ENCODE results near the gene EIF4G3. TPM values are rescaled to one million over a fixed set of nuclear protein-coding genes. Genes with fewer than 3 reads are reported as not detected.

The EIF4G3 gene
- polyA plus RNA-seq, 3 donors: 5.1 to 34.2 (median 5.8) TPM

GRCh38 chr1:21034725-21035628 lies 141.7 kb downstream of the EIF4G3 start:
- Histone ChIP-seq H4K20me1 (ENCODE audit: insufficient read depth, low read length) (peaks cover 47% of the 10 kb centered on the region), H3K36me3 (replicated peaks in 1 of 2; ENCODE audit: control insufficient read depth in 1 of 2, insufficient read depth in 2 of 2, low read length in 2 of 2) (peaks cover 0 to 16% of the 10 kb centered on the region in 2 donors), H3K27ac (ENCODE audit: low read depth in 1 of 2, low read length in 2 of 2) (no peak overlapping the region), H3K9ac (ENCODE audit: insufficient read depth, low read length, poor library complexity, severe bottlenecking) (no peak overlapping the region), H3K27me3 (ENCODE audit: control insufficient read depth in 2 of 2, insufficient read depth in 2 of 2, low read length in 2 of 2) (no peaks in the 10 kb centered on the region), H3K79me2 (ENCODE audit: insufficient read depth, low read length) (peaks cover 41% of the 10 kb centered on the region), H3K9me3 (replicated peaks in 1 of 2; ENCODE audit: control insufficient read depth in 1 of 2, insufficient read depth in 1 of 2, low read length in 2 of 2) (peaks cover 0 to 11% of the 10 kb centered on the region in 2 donors), H3K4me3 (replicated peaks in 1 of 3; ENCODE audit: low read depth in 2 of 3, low read length in 3 of 3) (no peak overlapping the region), H2AFZ (ENCODE audit: insufficient read depth, low read depth, low read length, poor library complexity, severe bottlenecking) (no peak overlapping the region), H3K4me1 (ENCODE audit: control insufficient read depth in 1 of 2, insufficient read depth in 2 of 2, low read length in 2 of 2) (no peaks in the 10 kb centered on the region), H3K4me2 (replicated peaks; ENCODE audit: extremely low read depth, low read length, poor library complexity, severe bottlenecking) (no peak overlapping the region)
- Mint-ChIP-seq H3K4me1 (peaks cover 2% of the 10 kb centered on the region), H3K27ac (peak overlapping the region in 2 of 7 donors; percentile 20 to 58), H3K36me3 (peaks cover 15 to 34% of the 10 kb centered on the region in 2 donors), H3K9me3 (peaks cover 0 to 8% (median 2%) of the 10 kb centered on the region in 7 donors), H3K4me3 (no peak overlapping the region), H3K27me3 (ENCODE audit: low read depth in 3 of 3) (peaks cover 0 to 1% (median 0%) of the 10 kb centered on the region in 3 donors)
- 92% methylated on average over 12 of the region's 14 CpGs for WGBS (ENCODE audit: insufficient coverage)
- intact Hi-C loops (cut with micrococcal nuclease): no loop called here
- no peak for TF ChIP-seq CTCF (IDR thresholded peaks at IDR 0.05)
- DNase-seq: no peak

GRCh38 chr1:21032741-21033140 lies 144.0 kb downstream of the EIF4G3 start:
- H4K20me1 ChIP-seq (ENCODE audit: insufficient read depth, low read length): peaks cover 34% of the 10 kb centered on the region
- no peak for TF ChIP-seq CTCF (IDR thresholded peaks at IDR 0.05)
- no peak overlapping the region for H3K4me3 ChIP-seq (replicated peaks in 1 of 3; ENCODE audit: low read depth in 2 of 3, low read length in 3 of 3)
- H3K27me3 Mint-ChIP-seq (ENCODE audit: low read depth in 3 of 3): no peaks in the 10 kb centered on the region
- WGBS (ENCODE audit: insufficient coverage): 100% methylated on average over 1 of the region's 3 CpGs
- no peak overlapping the region for H2AFZ ChIP-seq (ENCODE audit: insufficient read depth, low read depth, low read length, poor library complexity, severe bottlenecking)
- peaks cover 17 to 32% of the 10 kb centered on the region in 2 donors for H3K36me3 Mint-ChIP-seq
- H3K9me3 ChIP-seq (replicated peaks in 1 of 2; ENCODE audit: control insufficient read depth in 1 of 2, insufficient read depth in 1 of 2, low read length in 2 of 2): peaks cover 0 to 11% of the 10 kb centered on the region in 2 donors
- H3K27ac Mint-ChIP-seq: no peak overlapping the region
- H3K9me3 Mint-ChIP-seq: peaks cover 0 to 8% (median 2%) of the 10 kb centered on the region in 7 donors
- H3K4me1 ChIP-seq (ENCODE audit: control insufficient read depth in 1 of 2, insufficient read depth in 2 of 2, low read length in 2 of 2): no peaks in the 10 kb centered on the region
- no peak overlapping the region for H3K4me3 Mint-ChIP-seq
- no peaks in the 10 kb centered on the region for H3K27me3 ChIP-seq (ENCODE audit: control insufficient read depth in 2 of 2, insufficient read depth in 2 of 2, low read length in 2 of 2)
- no peak overlapping the region for H3K9ac ChIP-seq (ENCODE audit: insufficient read depth, low read length, poor library complexity, severe bottlenecking)
- H3K79me2 ChIP-seq (ENCODE audit: insufficient read depth, low read length): peaks cover 42% of the 10 kb centered on the region
- H3K36me3 ChIP-seq (replicated peaks in 1 of 2; ENCODE audit: control insufficient read depth in 1 of 2, insufficient read depth in 2 of 2, low read length in 2 of 2): peaks cover 0 to 16% of the 10 kb centered on the region in 2 donors
- intact Hi-C loops (cut with micrococcal nuclease): no loop called here
- H3K27ac ChIP-seq (ENCODE audit: low read depth in 1 of 2, low read length in 2 of 2): no peak overlapping the region
- no peak overlapping the region for H3K4me2 ChIP-seq (replicated peaks; ENCODE audit: extremely low read depth, low read length, poor library complexity, severe bottlenecking)
- peaks cover 5% of the 10 kb centered on the region for H3K4me1 Mint-ChIP-seq
- no peak for DNase-seq
